Measurements from ENCODE around the gene UGGT2.
"Not testable (repeated sequence)": the region's sequence is repeated elsewhere in the genome, so short reads cannot be mapped to it uniquely, and the experiment has no call there.

The UGGT2 gene

DNA sequence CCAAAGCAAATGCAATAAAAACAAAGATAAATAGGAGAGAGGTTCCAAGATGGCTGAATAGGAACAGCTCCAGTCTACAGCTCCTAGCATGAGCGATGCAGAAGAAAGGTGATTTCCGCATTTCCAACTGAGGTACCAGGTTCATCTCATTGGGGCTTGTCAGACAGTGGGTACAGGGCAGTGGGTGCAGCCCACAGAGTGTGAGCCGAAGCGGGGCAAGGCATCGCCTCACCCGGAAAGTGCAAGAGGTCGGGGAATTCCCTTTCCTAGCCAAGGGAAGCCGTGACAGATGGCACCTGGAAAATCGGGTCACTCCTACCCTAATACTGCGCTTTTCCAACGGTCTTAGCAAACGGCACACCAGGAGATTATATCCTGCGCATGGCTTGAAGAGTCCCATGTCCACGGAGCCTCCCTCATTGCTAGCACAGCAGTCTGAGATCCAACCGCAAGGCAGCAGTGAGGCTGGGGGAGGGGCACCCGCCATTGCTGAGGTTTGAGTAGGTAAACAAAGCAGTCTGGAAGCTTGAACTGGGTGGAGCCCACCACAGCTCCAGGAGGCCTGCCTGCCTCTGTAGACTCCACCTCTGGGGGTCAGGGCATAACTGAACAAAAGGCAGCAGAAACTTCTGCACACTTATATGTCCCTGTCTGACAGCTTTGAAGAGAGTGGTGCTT lies 6.6 kb downstream of the UGGT2 start:
- not testable (repeated sequence) for DNase-seq (ENCODE audit: low spot score)

DNA sequence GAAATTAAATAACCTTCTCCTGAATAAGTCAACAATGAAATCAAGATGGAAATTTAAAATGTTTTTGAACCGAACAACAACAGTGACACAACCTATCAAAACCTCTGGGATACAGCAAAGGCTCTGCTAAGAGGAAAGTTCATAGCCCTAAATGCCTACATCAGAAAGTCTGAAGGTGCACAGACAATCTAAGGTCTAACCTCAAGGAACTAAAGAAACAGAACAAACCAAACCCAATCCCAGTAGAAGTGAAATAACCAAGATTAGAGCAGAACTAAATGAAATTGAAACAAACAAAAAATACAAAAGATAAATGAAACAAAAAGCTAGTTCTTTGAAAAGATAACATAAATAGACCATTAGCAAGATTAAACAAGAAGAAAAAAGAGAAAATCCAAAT lies 9.0 kb downstream of the UGGT2 start:
- DNase-seq (ENCODE audit: low spot score), result no peak

DNA sequence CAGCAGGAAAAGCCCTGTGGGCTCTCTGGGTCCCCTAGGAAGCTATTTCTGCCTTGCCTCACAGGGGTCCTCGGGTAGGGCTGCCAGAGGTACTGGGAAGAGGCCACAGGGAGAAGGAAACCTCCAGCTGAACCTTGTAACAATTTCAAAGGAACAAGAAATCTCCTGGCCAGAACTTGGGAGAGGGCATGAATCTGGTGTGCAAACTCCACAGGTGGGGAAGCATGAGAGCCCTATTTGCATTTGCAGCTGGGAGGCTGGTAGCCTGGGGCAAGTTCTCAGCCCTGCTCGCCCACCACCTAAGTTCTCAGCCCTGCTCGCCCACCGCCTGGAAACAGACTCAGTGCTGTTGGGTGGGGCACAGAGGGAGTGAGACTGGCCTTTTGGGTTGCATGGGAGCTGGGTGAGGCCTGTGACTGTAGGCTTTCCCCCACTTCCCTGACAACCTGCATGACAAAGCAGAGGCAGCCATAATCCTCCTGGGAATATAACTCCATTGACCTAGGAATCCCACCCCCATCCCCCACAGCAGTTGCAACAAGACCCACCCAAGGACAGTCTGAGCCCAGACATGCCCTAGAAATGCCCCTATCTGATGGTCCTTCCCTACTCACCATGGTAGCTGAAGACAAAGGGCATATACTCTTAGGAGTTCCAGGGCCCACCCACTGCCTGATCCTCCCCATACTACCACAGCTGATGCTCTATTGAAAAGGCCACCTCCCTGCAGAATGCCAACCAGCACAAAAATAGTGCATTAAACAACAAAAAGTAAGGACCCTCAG lies 11.7 kb downstream of the UGGT2 start:
- DNase-seq (ENCODE audit: low spot score), result no peak

DNA sequence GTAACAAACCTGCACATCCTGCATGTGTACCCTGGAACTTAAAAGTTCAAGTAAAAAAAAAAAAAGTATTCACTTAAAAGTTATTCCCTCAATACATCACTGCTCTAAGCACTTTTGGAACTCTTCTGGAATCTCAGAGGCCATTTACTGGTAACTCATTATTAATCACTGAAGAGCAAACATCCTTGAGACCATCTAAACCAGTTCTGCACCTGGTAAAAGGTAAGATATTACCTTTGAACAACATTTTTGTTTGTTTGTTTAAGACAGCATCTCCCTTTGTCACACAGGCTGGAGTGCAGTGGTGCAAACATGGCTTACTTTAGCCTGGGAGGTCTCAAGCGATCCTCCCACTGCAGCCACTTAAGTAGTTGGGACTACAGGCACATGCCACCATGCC lies 16.7 kb downstream of the UGGT2 start:
- DNase-seq (ENCODE audit: low spot score), result no peak

DNA sequence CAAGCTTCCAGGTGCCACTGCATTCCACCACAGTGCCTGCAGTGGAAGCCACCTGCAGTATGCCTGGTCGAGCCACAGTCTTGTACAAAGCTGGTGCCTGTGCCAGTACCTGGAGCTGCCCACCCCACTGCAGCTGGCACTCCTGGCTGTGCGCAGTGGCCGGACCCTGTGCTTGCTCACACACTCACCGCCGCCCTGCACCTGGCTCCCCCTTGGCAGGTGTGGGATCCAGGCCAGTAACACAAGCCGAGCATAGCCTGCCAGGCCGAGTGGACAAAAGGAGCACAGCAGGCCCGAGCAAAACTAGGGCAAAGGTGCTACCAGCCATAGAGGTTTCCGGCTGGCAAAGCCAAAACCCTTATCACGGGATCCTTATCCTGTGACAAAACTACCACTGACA lies 18.5 kb downstream of the UGGT2 start:
- no peak for DNase-seq (ENCODE audit: low spot score)

DNA sequence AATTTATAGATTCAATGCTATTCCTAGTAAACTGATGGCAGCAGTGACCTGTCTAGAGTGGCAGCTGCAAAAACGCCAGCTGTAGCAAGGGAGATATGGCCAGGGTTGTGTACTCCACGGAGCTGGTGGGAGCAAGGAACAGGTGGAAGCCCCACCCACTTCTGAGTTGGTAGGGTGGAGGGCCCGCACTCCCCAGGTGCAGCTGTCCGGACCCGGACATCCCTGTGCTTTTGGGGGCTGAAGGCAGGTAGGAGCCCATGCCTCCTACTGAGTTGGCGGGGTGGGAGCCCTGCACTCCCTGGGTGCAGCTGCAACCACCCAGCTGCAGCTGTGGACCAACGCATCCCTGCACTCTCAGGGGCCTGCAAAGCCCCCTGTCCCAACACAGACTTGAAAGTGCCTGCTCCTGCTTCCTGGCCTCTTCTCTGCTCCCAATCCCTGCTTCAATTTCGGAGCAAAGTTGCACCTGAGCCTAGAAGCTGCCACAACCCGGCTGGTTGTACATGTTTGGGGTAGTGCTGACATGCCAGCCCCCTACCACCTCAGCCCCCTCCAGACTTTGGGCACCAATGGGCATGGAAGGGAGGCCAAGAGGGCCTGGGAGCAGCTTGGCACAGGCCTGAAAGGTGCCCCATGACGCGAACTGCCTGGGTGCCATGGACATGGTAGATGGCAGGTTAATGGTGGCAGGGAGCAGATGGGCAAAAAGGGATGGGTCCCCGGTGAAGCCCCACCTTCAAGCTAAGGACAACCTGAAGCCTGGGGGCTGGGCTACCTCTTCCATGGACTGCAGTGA lies 19.8 kb downstream of the UGGT2 start:
- no peak for DNase-seq (ENCODE audit: low spot score)

DNA sequence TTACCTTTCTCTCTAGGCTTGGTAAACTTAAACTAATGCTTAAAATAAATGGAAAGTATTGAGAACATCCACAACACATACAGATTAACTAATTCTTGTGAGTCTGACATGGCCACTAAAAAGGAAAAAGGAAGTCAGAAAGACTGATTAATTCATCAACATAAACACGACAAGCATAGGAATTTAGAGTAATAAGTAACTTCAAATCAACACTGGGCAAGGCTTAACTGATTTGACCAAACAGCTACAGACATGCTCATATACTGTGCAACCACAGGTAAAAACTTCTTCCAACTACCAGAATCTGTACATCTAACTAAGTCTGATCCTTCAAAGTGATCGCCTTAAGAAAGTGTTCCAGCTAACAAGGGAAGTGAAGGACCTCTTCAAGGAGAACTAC lies 20.5 kb downstream of the UGGT2 start:
- no peak for DNase-seq (ENCODE audit: low spot score)

DNA sequence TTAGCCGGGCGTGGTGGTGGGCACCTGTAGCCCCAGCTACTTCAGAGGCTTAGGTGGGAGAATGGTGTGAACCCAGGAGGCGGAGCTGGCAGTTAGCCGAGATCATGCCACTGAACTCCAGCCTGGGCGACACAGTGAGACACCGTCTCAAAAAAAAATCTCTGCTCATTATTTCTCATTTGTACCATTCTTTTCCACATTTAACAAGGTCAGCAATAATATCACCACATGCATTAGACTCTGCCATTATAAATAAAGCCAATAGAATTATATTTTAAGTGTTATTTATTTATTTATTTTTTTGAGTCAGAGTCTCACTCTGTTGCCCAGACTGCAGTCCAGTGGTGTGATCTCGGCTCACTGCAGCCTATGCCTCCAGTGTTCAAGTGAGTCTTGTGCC lies 24.2 kb downstream of the UGGT2 start:
- no peak for DNase-seq (ENCODE audit: low spot score)

DNA sequence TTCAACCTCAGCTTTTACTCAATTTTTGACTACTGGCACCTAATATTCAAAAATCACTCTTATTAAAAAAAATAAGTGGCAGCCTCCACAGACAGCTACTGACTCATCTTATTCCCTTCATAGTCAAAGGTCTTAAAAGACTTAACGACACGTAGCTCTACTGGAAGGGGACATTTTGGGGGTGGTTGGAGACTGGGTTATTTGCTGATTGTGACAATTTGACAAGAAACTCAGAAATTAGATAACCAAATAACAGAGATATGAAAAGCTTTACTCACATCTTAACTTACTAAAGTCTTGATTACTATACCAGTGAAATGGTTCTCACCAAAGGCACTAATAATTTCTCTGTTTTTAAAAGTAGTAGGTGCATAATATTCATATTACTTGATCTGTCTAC lies 25.7 kb downstream of the UGGT2 start:
- DNase-seq (ENCODE audit: low spot score), result no peak

DNA sequence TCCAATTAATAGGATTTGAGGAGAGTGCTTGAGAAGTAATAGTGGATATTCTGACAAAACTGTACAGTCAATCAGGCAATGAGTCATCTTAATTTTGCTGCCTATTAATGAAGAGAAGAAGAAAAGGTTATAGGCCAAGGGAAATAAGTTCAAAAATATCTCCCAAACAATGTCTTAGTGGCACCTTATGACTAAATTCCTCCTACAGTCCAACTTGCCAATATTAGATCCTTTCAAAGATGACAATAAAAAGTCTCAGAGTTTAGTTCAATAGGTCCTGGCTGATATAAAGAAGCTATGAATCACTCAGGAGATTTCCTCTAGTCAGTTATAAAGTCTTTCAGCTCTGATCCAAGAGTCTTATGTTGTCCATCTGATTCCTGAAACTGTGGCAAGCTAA lies 27.9 kb downstream of the UGGT2 start:
- DNase-seq (ENCODE audit: low spot score), result no peak

DNA sequence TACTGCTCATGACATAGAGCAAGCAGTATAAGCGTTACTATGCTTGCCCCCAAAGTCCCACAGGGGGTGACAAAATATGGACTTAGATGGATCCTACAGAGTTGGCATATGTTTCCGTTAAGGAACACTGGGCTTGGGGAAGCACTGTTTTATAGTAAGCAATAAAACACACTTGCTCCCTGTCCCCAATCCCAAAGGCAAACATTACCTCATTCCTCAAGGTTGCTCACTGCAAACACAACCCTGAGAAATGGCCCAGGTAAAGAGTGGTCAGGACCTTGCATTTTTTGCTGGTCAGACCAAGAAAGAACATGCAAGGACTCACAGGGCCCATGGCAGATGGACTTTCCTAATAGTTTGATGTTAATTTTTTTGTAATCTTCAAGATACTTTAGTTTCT lies 32.3 kb downstream of the UGGT2 start:
- no peak for DNase-seq (ENCODE audit: low spot score)

DNA sequence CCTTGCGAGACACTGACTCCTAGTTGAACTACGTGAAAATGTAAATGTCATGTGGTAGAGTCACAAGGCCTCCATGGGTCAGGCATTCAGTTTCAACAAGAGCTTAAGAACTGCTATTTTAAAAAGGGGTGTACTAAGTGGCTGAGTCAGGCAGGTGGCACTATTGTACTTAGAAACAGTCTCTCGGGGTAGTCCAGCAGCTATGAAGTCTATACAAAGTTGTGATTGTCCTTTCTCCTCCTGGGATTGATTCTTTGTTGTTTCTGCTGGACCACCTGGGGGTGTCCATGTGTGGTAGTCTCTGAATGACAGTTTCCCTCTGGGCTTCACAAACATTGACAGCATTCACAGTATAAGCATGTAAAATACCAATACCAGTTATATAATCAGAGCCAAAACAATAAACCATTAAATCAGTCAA lies 33.0 kb downstream of the UGGT2 start:
- DNase-seq (ENCODE audit: low spot score), result peak; percentile 70

DNA sequence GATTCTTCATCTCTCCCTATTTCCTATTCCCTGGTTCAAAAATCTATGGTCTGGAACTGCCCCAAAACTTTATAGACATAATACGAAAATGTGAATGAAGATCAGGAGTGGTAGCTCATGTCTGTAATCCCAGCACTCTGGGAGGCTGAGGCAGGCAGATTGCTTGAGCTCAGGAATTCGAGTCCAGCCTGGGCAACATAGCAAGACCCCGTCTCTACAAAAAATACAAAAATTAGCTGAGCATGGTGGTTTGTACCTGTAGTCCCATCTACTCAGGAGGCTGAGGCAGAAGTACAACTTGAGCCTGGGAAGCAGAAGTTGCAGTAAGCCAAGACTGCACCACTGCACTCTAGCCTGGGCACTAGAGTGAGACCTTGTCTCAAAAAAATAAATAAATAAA lies 35.1 kb downstream of the UGGT2 start:
- no peak for DNase-seq (ENCODE audit: low spot score)

DNA sequence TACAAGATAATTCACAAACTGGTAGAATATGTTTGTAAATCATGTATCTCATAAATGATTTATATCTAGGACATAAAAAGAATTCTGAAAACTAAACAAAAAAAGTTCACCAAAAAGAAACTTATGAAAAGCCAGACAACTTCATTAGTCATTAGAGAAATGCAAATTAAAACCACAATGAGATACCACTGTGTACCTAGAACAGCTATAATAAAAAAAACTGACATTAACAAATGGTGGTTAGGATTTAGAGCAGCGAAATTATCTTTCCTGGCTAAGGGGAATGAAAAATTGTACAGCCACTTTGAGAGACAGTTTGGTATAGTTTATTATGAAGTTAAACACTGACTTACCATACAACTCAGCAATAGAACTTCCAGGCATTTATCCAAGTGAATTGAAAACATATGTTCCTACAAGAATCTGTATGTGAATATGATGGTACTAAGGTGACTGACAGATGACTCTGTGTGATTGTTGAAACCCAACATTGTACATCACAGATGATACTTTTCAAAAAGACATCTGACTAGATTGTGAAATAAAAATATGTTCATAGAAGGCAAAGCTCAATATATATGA lies 41.8 kb downstream of the UGGT2 start:
- DNase-seq (ENCODE audit: low spot score), result no peak

DNA sequence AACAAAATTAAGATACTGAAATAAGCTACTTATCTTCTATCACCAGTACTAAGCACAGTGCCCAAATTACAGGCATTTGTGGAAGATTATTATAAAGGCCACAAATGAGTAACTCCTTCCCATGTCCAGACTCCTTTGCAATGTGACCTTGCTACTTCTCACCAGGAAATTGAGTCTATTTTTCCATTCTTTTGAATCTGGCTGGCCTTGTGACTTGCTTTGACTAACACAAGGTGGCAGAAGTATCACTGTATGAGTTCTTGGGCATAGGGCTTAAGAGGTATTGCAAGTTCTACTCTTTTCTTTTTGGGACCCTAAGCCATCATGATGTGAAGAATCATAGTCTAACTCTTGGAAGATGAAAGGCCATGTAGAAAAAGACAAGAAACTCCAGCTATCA lies 49.9 kb downstream of the UGGT2 start:
- no peak for DNase-seq (ENCODE audit: low spot score)

DNA sequence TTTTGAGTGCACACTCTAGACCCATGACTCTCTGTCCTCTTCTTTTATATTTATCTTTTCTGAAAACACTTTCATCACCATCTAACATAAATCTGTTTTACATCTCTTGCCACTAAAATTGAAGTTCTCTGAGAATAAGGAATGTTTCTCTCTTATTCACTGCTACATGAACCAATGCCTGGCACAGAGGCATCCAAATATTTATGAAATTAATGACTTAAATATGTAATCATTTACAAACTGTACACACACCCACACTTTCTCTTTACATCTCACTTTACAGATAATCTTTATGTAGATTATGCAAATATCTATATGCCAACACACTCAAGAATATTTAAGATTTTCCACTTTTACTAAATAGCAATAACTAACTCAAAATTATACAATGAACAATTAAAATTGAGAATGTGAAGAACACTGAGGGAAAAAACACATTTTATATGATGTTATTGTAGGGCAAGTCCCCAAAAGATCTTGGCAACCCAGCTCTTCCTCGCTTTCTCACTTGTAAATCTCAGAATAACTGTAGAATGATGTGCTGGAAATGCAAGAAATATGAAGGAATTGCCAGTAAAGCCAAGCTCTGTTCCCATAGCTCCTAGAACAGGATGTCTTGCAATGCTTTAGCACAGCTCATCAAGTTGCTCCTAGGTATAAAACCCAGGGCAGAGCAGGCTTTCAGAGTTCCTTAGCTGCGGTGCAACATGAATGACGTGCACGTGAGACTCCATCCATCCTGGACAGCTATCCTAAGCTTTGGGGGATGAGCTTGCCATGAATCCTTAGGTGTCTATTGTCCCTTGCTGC lies 50.7 kb downstream of the UGGT2 start:
- DNase-seq (ENCODE audit: low spot score), result no peak

DNA sequence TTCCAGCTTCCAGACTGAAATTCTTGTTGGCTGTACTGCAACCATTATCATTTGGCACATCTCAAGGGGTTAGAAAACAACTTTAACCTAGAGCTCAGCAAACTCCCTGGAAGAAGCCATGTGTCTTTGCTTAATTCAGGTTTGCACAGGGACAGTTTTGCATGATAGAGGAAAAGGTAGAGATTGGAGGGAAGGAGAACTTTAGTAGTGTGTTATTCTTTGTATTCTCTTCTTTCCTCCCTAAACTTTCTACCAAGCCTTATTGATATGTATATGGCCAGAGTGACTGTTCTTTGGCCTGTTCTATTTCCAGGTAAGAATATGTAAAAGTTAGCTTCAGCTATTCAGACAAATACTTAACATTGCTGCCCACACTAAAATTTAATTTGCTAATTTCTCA lies 53.1 kb downstream of the UGGT2 start:
- no peak for DNase-seq (ENCODE audit: low spot score)

DNA sequence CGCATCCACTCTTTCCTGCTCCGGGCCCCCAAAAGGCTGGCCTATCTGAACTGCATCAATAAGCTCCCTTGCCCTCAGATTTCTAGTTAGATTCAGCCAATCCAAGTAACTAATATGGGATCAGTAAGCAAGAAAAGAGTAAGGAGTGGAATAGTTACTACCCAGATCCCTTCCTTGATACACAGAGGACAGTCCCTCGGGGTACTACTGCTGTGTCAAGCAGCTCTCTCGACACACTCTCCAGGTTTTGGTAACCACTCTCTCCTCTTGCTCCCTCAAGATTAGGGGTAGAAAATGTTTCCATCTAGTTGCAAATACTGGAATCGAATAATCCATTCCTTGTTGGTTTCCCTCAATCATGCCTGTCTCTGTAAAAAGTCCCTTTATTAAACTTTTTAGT lies 65.4 kb downstream of the UGGT2 start:
- DNase-seq (ENCODE audit: low spot score), result no peak

DNA sequence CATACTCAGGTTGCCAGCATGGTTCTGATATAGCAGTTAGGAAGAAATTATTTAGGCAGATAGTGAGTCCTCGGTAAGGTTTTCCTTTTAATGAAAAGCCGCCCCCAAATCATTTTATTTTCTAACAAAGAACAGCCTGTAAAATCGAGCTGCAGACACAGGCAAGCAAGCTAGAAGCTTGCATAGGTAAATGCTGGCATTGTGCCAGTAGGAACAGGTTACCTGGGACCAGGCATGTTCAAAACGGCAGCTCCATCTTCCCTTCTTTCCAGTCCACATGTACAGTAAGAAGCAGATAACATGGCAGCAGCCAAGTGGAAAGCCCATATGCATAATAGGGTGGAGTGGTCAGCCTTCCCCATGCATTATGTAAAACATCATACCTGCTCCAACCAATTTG lies 71.1 kb downstream of the UGGT2 start:
- DNase-seq (ENCODE audit: low spot score), result no peak

DNA sequence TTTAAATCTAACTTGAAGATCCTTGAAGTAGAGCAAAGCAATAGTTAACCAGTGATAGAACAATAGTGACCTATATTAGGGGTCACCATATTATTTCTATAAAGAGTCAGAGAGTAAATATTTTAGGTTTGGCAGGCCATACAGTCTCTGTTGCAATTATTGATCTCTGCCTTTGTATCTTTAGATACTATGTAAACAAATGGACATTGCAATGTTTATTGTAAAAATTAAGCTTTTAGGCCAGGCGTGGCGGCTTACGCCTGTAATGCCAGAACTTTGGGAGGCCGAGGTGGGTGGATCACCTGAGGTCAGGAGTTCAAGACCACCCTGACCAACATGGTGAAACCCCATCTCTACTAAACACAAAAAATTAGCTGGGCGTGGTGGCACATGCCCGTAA lies 80.5 kb downstream of the UGGT2 start:
- not testable (repeated sequence) for DNase-seq (ENCODE audit: low spot score)

DNA sequence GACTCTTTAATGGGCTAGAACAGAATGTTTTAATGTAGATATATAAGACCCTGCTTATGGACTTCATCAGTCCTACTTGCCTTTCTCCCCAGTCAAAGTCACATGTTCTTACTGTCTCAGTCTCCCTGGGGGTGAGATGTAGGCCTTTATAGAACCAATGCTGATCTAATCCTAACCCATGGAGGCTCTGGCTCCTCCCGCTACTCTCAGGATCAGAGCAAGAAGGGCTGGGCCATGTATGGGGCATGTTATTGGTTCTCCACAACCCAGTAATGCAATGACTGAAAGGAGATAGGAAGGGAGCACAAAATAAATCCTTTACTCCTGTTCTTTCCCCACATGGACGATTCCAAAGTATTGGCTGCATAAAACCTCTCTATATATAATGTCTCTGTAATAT lies 82.3 kb downstream of the UGGT2 start:
- no peak for DNase-seq (ENCODE audit: low spot score)

DNA sequence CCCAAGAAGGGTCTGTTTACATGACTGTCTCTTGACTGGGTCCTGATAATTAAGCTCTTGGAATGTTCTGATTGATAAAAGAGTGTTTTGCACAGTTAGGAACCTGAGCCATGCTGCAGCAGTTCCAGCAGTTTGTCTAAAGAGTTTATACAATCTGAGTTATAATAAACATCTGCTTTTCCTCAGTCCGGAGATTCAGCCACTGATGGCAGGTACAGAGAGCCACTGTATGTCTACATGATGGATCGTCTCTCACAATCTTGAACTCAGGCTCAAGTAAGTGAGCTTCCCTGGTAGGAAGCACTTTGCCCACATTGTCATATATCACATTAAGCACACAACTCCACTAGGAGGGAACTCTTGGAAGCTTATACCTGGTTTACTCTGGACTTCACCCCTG lies 84.3 kb downstream of the UGGT2 start:
- DNase-seq (ENCODE audit: low spot score), result no peak

Measured in COLO829 (cell line).